HT1080 (cell line): Measurements from ENCODE around the gene EDNRB. TPM values are rescaled to one million over a fixed set of nuclear protein-coding genes. Genes with fewer than 3 reads are reported as not detected.
"Not testable (repeated sequence)": the region's sequence is repeated elsewhere in the genome, so short reads cannot be mapped to it uniquely, and the experiment has no call there.

ENCODE experiments used
- DNase-seq: peaks from one replicate; pipeline ENCODE4 v3.0.0-alpha.2; 2015; ENCODE audit warnings: low read depth
- polyA plus RNA-seq, 2 experiments: library from polyadenylated mRNA; depleted of rRNA; stranded (reverse); fragments of >200 nt; gene quantifications; 2 replicates each; pipeline ENCODE4 v1.2.3, GENCODE V29; 2015
- total RNA-seq: library from RNA; depleted of rRNA; stranded (reverse); fragments of >200 nt; shearing (Covaris generic); gene quantifications from 2 replicates; pipeline ENCODE4 v1.2.3, GENCODE V29; 2014; rRNA removed

The EDNRB gene
- not detected in 2 replicates for total RNA-seq
- polyA plus RNA-seq (2015; cell fraction: cytosol; rRNA removed): 0.09 TPM in 1 of 2 replicates, not detected in the other
- 0.05 and 0.10 TPM in 2 replicates for polyA plus RNA-seq (2015; cell fraction: nucleus; rRNA removed)

DNA sequence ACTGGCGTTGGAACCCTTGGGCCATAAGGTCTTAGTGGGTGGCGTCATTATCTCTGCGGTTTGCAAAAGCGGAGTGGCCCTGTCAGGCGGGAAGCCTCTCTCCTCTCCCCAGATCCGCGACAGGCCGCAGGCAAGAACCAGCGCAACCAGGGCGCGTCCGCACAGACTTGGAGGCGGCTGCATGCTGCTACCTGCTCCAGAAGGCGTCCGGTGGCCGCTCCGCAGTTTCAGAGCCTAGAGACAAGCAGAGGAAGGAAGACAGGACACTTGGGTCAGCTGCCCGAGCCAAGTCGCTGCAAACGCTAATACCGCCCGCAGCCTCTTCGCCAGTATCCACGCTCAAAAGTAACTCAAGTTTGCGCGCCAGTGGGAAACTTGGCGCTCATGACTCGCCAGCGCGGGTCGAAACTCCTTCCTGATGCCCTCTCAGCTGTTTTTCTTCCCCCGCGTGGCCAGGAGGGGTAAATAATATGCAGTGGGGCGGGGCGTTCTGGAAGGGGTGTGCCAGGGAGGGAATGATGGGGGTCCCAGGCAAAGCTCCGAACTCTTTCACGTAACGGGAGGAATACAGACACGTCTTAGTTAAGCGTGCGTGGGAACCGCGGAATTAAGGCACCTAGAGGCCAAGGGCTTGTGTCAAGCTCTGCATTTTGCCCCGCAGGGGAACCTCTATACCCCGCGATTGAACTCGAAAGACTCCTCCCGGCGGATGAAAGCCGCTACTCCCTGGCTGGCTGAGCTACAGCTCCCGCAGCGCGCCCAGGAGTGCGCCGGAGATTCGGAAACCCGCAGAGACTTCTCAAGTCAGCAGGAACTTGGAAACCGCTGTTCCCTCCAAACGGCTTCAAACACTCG lies at the start of gene EDNRB:
Gene EDNRB, minus strand, starts transcription at position 441 of the 855 bp plus-strand sequence. Its CDS starts 258 bp downstream, at position 183.
- DNase-seq: no peak

DNA sequence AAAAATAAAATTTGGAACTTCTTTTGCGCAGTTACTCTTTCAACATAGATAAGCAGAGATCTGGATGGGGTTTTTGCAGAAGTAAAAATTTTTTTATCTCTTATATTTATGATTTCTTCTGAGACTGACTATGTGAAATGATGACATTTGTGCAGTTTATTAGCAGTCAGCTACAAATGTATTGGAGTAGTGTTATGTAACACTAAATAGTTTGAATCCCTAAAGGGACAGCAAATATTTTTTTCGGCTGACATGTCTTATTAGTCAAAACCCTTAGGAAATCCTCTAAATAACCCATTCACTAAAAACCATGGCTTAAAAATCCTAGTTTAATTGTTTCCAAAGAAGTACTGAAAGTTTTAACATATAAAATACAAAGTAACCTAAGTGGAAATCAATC lies 48.0 kb upstream of the EDNRB start:
- no peak for DNase-seq

DNA sequence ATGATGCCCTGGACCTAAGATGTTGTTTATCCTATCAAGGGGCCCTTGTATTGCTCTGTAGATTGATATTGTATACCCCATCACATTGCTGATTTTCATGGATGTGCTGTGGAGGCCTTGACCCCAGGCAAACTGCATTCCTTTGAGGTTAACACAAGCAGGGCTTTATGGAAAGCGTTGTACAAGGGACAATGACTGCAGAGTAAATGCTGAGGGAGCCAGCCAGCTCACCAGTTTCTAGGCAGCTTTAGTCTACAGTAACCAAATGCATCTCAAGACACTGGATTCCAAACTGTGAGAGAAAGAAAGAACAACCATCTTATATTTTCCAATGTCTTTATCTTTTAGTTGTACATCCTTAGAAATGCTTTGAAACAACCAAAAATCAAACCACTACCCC lies 34.1 kb upstream of the EDNRB start:
- DNase-seq: no peak

DNA sequence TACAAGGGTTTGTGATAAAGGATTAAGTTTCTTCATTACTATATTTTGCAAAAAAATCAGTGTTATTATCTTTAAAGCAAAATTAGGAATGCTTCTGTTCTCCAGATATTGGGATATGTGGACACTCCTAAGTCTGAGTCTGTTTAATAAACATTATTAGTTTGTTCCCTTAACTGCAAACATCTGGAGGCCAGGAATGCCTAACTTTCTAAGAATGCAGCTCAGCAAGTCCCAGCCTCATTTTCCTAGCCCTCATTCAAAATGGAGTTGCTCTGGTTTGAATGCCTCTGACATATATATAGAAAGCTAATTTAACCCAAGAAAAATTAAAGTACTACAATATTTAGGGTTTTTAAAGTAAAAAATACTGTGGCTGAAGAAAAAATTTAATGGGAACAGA lies 33.6 kb upstream of the EDNRB start:
- no peak for DNase-seq

DNA sequence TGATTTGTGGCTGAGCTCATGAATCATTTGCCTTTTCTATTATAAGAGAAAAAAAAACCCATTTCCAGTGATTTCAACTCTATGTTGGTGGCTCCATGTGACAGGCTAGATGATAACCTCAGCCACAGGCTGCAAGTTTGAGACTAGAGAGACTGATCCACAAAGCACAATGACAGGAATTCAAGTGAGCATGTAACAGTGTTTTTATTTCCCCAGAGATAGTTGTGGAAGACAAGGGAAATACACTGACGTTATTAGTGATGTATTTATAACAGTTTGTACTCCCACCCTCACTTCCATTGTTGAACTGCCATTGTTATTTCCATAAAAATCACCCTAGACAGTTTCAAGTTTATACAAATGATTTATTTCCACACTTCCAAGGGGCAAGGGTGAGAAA lies 27.9 kb upstream of the EDNRB start:
- DNase-seq: no peak

DNA sequence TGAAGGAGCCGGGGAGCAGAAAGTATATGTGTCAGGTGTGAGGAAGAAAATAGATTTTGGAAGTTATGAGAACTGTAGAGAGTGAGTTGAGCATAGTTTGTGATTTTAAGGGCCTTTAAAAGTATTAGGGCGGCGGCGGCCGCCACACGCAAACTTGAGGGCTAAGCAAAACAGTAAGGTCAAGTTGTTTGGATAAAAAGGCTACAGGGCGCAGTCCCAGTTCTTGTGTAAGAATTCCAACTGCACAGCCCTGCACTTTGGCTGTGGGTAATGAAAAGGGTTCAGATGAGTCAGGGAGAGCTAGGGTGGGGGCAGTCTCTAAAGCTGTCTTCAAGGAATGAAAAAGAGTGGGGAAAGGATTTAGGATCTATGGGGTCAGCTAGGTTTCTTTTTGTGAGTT lies 16.4 kb upstream of the EDNRB start:
- DNase-seq: not testable (repeated sequence)

DNA sequence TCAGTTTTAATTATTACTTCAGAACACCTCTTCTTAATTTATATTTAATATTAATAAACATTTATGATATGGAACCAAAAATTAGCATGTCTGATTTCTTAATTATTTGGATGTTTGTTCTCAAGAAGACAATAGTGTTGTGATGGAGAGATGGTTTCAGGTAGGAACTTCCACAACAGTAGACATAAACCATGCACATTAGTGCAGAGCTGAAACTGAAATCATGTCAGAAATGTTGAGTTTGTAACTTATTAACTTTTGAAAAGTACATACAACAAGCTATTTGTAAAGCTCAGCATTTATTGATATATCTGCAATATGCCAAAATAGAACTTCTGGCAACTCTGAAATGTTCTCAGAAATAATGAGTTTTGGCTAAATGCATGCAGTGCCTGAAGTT lies 11.8 kb upstream of the EDNRB start:
- DNase-seq: no peak

DNA sequence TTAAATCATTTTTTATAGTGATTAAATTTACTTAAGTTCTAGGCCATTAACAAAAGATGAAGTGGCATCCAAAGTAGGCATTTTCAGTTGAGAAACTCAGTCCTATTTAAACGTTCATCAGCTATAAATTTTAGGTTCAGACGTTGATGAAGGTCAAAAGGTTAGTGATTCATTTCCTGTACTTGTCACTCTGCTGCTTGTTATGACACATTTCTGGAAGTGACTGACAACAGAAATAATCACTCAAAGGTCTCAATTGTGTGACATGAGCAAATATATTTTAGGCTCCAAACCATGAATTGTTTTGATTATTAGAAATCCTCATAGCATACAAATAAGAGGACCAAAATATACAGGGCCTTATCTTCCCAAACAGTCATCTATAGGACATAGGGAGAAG lies 10.3 kb upstream of the EDNRB start:
- peak; percentile 66 for DNase-seq

DNA sequence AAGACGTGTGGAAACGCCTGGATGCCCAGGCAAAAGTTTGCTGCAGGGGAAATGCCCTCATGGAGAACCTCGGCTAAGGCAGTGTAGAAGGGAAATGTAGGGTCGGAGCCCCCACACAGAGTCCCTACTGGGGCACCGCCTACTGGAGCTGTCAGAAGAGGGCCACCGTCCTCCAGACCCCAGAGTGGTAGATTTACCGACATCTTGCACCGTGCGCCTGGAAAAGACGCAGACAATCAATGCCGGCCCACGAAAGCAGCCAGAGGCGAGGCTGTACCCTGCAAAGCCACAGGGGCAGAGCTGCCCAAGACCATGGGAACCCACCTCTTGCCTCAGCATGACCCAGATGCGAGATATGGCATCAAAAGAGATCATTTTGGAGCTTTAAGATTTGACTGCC lies 7.0 kb upstream of the EDNRB start:
- no peak for DNase-seq

DNA sequence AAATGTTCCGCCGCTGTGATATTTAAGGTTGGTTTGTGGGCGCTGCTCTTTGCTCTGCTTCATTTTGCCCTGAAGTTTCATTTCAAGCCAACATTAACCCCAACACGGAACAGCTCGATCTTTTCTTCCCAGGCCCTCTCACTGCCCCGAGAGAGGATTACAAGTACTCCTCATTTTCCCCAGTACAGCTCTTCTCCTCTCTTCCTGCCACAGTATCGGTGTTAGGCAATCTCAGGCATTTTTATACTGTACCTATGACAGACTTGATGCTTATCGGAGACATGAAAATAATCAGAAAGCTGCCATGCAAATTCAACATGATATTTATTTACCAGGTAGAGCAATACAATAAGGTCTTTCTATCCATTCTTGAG lies 1.3 kb upstream of the EDNRB start:
- DNase-seq: no peak

DNA sequence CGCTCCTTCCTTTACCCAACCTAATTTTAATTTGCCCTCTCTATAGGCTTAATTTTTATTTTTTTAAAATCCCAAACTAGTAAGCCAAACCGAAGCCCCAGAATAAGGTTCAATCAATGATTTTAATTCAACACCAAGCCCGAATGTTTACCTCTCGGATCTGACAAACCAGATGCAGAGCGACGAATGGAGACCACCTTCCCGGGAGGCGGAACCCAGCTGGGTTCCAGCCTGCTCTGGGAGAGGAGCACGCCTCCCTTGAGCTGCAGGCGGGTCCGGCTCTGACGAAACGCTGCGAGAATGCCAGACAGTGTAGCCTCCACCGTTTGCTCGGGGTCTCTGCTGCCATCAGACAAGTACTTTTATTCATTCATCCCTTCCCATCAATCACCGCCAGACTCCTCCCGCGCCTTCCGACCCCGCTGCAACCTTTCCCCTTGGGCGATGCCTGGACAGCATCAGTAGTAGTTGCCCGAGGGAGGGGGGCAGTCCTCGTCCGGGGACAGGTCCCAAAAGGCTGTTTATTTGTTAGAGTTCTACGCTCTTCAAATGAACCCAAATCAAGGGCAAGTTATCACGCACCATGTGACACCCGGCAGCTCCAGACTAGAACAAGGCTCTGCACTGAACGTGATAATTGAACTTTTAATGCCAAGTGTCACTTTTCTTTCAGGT lies 752 bp upstream of the EDNRB start:
- no peak for DNase-seq

DNA sequence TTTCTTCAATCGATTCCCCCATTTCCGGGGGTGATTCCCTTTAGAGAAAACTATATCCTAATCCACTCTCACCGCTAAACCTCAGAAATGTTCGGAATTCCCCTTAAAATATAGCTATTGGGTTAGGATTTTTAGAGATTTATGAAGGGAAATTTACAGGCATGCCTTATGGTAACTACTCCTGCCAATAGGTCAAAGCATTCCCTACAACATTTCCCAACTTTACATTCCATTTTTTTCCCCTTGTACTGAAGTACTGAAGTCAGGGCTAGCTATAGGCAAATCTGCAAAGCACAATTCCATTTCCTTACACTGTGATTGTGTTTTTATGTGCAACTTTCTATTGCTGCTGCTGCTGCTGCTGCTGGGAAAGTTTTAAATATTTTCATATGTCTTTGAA lies 2.1 kb downstream of the EDNRB start:
- DNase-seq: no peak

DNA sequence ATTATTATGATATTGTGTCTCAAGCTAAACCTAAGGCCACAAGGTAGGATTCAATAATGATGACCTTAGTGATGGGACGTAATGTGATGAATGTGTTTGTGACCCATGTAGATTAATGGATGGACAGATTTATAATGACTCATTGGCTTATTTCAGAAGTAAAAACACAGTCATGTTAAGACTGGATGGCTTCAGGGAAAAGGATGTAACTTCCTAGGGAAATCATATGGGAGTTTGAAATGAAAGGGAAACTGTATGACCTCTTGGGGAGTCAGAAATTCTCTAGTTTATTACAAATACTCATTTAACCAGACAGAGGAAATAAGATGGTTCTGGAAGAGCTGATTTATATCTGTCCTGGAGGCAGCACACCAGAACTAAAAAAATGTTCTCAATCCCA lies 2.9 kb downstream of the EDNRB start:
- DNase-seq: no peak

DNA sequence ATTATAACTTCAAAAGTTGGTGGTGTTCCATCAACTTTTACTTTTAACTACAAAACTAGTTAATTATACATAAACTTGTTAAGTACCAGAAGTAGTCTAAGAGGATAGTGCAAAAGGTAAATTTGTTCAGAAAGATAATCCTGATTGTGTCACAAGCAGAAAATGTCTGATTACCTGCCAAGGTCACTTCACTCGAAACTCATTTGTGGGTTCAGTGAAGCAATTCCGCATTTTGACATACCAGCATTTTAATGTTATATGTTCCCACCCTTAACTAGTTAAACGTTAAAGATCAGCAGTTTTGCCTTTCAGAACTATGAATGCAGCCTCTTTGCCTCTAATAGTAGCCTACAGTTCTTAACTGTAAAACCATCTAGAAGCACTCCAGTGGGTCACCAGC lies 5.6 kb downstream of the EDNRB start:
- no peak for DNase-seq

DNA sequence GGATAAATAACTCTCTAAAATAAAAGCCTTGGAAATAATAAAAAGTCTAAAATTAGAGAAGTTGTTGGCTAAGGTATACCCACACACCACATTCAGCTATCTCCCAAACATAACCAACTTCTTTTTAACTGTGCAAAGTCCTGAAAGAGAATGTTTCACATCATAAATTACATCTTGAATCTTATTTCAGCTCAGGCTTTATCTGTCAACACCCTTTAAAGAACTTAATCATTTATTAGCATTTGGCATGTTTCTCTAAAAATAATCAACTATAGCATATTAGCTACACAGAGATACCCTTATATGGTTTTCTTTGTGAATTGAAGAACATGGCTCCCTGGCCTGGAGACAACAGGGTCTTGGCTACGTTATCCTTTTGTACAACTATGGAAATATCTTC lies 6.9 kb downstream of the EDNRB start:
- DNase-seq: no peak

DNA sequence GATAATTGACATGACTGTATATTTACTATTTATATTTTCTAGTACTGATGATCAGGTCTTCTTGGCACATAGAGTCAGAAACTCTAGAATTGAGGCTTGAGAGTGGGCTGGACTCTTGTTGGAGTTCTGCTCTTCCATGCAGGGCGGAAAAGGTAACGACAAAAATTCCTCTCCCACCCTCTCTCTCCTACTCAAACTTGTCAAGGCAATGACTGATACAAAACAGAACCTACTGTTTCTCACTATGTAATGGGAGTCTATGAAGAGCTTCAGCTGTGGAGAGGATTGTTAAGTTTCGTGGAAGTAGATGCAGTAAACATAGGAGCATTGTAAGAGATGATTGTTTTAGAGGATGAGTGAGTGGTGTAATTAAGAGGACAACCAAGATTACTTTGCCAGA lies 8.8 kb downstream of the EDNRB start:
- DNase-seq: no peak

DNA sequence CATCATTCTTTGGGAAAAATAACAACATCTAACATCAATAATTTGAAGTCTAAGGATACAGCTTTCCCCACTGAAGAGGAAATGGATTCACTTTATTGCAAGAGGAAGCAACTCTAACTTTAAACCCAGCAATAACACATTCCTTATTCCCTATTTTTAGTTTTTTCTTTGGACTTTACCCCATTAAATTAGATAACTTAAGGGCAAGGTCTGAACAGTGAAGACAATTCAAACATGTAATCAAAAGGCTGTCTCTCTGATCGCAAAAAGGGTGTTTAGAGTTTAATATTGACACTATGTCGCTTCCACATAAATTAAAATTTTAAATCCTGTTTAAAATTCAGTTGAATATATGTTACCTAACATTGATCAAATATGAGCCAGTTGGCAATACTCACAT lies 10.1 kb downstream of the EDNRB start:
- no peak for DNase-seq

DNA sequence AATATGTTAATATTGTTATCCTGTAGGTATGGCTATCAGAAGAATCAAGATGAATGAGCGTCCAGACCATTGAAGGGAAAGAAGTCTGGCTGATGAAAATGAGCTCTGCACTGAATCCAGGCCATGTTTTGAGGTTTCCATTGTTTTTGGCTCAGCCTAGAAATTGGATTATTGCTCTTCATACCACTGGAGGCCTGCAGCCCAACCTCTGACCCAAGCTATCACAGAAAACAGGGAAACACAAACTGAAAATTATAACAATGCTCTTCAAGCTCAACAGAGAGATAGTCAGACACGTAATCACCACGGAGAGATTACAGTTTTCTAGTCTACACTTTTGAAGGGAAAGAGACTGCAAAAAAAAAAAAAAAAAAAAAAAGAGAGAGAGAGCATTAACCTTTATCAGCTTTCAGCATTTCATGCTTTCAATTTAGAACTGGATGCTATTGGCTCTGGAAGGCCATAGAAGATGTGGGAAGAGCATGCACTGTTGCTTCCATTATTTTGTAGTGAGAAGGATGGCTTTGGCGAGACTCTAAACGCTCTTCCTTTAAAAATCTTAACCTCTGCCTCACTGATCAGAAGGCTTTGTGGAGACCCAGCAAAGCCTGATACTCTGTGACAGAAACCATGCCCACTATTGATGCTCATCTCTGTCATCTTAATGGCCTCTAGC lies 10.8 kb downstream of the EDNRB start:
- DNase-seq: no peak

DNA sequence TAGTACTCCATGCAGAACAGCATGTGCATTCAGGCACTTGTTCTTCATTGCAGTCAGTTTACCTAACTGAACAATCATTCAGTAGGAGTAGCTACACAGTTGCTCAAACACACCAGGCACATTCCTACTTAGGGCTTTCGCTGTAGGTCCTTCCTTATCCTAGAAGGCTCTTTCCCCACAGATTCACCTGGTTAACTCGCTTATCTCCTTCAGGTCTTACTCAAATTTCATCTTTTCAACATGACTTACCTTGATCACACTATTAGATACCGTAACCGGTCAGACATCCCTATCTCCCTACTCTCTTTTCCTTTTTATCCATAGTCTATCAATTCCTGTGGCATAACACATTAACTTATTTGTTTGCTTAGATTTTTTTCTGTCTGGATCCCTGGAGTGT lies 14.6 kb downstream of the EDNRB start:
- no peak for DNase-seq

DNA sequence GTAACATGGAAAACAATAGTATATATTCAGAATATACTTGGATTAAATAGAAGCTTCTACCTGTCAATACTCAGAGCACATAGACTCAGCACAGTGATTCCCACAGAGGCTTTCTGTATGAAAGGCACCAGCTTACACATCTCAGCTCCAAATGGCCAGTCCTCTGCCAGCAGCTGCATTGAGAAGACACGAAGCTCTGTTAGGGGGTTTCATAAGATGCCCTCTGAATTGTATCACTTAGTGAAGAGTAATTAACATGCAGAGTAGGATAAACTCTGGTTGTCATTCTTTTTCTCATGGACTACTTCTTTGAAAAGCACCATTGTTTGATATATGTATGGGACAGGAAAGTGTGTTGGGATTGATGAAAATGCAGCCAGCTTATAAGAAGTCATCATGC lies 15.2 kb downstream of the EDNRB start:
- no peak for DNase-seq

DNA sequence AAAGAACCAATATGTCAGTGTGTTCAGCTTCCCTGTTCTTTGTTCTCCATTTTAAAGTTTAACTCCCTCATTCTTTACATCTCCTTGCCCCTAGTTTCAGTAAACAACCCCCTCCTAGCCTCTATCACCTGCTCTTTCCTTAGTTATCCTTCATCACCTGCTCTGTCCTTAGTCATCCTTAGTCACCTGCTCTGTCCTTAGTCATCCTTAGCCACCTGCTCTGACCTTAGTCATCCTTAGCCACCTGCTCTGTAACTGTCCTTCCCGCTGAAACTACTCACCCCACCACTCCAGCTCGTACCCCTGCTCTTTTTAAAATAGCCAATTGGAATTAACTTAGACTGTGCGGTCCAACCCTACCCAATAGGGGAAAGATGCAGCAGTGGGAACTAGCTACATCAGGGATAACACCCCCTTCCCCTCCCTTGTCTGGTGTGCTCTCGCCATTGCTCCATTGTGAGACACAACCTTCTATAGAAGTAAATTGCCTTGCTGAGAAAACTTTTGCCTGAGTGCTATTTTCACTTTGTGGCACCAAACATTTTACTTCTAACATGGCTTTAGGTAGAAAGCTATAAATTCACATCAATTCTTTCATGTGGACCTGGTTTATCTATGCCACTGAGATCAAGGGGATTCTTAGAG lies 16.2 kb downstream of the EDNRB start:
- peak; percentile 64 for DNase-seq

DNA sequence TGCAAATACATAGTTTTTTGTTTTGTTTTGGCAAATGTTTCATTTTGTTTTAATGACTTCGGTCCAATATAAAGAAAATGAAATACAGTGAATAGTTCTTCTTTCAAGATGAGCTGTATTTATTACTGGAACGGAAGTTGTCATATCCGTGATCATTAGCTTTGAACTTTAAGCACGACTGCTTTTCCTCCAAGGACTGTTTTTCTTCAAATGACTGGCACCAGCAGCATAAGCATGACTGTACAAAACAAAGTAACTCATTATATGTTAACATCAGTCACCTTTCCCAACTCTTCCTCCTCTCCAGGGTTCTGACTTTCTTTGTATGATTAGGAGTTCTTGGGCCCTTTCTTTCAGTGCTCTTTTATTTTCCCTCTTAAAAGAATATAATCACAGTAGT lies 20.5 kb downstream of the EDNRB start:
- DNase-seq: peak; percentile 57
